ENCODE results near the gene CDC42BPG. TPM values are rescaled to one million over a fixed set of nuclear protein-coding genes. Genes with fewer than 3 reads are reported as not detected.

The CDC42BPG gene
- total and polyA plus RNA-seq, 9 of the 15 experiments (the other 6 are each of a cell fraction or from before 2014, with no cell fraction given), result 0.04 to 8.8 (median 2.1) TPM

GRCh38 chr11:64885367-64886286 lies 41.2 kb upstream of the CDC42BPG start (continued):
- TF ChIP-seq TCF7 (IDR thresholded peaks at IDR 0.05; ENCODE audit: borderline replicate concordance) (no peak), DNMT1 (IDR thresholded peaks at IDR 0.05) (no peak), ZNF740 (CRISPR knock-in tag; IDR thresholded peaks at IDR 0.05) (no peak), ZNF740 (tag; IDR thresholded peaks at IDR 0.05) (0 out of 4 replicates have a peak, but pooled peaks of 1 of the 2 experiments have one; percentile 20), MTA1 (IDR thresholded peaks at IDR 0.05; ENCODE audit: borderline replicate concordance) (peak; percentile 48; the same call in 1 of the 2 replicates), MAFK (IDR thresholded peaks at IDR 0.05; ENCODE audit: low read length) (peak; percentile 65), SNRNP70 (optimal IDR thresholded peaks at IDR 0.05; ENCODE audit: low read depth, low read length) (no peak), SMAD1 (IDR thresholded peaks at IDR 0.05; ENCODE audit: low read depth, low read length, partially characterized antibody) (no peak), ZBTB2 (IDR thresholded peaks at IDR 0.05) (no peak)

Measured in K562 (cell line).